HG03520 (cell line): Measurements from ENCODE around the gene DENND5A.
A peak's percentile ranks its signal among the peaks of the same experiment; 100 is the strongest.

Experiments used
- ATAC-seq: cut with Tn5 transposase; IDR thresholded peaks from one replicate; pipeline ENCODE4 v1.9.1; 2021; ENCODE audit warnings: mild to moderate bottlenecking, moderate library complexity; ENCODE audit not compliant: unreplicated experiment

The DENND5A gene

DNA sequence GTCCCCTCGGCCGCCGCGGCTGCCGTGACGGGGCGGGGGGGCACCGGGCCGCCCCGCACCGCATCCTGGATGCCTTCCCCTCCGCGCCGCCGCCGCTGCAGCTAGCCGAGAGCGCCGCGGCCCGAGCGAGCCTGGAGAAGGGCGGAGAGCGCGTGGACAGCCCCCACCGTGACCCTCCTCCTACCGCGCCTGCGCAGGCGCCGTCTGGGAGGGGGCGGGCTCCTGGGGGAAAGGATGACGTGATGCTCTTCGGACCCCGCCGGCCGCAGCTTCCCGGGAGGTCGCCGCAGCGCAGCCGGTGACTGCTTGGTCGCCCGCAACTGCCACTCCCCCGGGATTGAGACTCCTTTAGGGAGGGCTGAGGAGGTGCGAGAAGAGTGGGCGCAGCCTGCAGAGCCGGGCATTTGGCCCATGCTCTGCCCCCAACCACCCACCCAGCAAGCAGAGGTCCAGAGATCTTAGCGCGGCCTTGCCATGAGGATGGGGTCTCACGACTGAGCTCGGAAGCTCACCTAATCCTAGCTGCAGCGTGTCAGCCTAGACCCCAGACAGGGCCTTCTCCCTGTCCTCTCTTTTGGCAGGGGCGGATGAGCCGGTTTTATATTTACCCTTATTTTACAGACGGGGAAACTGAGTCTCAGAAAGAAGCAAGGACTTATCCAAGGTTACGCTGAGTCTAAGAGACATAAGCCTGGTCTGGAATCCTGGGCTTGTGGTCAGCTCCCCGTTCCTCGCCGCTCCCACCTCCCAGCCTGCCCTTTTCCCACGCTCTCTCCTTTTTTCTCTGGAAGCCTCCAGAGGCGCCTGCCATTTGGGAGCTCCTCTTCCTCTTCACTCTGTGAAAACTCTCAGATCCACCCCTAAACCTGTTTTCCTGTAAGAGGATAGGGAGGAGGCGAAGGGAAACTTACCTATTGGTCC, at the start of gene DENND5A:
Gene DENND5A, minus strand, starts transcription at position 140 of the 921 bp plus-strand sequence. CDS start 281 bp downstream, outside the sequence.
- ATAC-seq = peak; percentile 33

DNA sequence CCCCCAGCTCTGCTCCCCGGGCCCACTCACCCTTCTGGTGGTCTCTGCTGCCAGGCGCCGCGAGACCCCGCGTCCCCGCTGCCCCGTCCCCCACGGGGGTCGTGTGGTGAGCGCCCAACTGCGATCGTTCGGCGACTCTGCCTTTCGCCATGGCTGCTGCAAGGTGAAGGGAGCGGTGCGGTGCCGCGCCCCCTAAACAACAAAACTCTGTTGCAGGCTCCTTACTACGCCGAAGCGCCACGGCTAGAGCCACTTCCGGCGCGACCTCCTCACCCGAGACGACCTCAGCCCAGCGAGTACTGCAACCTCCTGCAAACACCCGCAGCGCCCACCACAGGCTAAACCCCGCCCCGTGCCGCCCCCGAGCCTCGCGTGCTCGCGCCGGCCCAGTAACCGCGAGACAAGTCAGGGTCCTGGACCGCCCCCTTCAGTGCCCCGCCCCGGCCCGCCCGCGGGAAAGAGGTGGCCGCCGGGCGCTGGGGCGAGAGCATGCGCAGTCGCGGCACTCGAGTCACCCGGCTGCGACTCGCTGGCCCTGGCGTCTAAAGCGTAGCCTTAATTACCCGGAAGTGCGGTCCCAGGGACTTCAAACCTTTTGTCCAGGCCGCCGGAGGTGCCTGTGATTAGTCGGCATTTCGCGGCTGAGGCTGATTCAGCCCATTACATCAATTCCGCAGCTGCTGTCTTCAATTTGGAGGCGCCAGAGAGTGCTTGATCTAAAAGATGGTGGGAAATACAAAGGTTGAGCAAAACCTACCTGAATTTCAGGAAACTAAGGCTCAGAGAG, 49.3 kb upstream of the DENND5A start, which contains the start of gene TMEM41B:
Gene TMEM41B, minus strand, starts transcription at position 303 of the 787 bp plus-strand sequence. Its CDS starts 152 bp downstream, at position 151.
- ATAC-seq = peak; percentile 97

DNA sequence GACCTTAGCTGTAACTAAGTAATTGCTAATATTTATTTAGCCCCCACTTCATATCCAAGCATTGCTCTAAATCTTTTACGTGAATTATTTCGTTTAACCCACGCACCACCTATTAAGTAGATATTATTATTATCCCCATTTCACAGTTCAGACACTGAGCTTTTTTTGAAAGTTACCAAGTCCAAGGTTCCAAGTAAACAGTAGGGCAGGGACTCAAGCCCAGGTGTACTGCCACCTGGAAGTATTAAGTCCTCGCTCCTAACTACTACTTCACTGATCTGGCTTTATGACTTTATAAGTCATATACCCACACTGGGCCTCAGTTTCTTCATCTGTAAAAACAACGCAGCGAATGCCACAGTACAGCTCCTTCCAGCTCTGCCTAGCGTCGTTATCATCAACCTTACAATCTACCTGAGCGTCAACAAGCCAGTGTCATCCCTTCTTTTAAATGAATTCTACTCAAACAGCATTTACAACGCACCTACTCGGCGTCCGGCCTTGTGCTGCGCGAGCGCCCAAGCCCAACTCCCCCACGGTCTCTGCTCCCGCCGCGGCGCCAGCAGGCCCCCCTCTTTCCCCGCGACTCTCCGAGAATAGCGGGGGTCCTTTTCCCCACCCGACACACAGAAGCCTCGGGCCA, 48.6 kb upstream of the DENND5A start:
- ATAC-seq = peak; percentile 7

DNA sequence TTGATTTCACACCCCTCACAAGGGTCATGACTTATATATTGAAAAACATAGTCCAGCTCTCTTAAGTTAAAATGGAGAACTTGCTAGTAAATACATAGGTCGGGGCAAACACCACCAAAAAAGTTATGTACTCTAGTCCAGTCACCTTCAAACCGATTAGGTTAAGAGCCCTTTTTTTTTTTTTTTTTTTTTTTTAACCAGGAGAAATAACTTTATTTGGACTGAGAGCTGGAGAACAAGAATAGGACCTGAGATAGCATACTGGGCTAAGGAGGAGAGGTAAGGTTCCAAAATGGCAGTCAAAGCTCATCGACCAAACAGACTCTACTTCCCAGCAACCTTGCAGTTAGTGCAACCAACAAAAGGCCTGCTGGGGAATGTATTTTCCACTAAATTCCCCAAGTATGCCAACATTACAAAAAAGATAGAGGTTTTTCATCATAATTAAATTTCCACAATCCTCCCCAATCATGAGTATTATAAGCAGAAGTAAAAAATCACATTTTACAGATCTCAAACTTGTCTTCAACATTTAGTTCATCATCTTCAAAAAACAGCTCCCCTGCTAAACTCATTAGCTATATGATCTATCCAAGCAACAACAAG, 45.4 kb upstream of the DENND5A start:
- ATAC-seq = no peak

DNA sequence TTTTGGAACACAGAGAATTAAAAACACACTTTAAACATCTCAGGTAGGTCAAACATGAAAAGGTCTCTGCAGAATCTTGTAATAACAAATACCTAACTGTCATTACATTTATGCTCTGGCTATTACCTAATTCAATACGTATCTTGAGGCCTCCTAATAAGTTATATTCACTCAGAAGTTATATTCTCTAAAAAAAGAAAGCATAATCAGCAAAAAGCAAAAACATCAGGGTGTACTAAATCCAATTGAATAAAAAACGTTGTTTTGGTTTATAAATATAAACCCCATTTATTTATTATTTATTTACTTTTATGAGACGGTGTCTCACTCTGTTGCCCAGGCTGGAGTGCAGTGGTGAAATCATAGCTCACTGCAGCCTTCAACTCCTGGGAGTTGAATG, 39.0 kb upstream of the DENND5A start:
- no peak for ATAC-seq

DNA sequence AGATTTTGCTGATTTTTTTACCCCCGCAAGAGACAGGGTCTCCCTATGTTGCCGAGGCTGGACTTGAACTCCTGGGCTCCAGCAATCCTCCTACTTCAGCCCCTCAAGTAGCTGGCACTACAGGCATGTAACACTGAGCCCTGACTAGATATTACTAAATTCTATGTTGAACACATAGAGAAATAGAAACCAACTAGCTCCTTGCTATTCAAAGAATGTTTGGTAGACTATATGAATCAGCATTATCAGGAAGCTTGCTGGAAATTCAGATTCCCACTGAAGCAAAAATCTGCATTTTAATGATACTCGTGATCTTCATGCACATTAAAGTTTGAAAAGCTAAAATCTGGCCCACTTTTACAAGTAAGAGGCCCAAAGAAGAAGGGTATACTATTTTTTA, 37.3 kb upstream of the DENND5A start:
- no peak for ATAC-seq

DNA sequence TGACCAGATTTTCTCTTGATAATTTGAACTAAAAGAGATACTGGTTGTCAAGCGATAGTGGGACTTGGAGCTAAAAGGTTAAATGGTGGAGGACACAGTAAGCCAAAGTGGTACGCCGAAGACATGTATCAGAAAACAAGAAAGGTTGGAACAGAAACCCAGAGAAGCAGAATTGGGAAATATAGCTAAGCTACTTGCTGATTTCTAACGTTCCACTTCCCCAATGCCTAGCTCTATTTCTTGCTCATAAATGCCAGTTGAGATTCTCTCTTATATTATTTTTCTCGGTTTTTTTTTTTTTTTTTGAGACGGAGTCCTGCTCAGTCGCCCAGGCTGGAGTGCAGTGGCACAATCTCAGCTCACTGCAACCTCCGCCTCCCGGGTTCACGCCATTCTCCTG, 36.6 kb upstream of the DENND5A start:
- ATAC-seq = no peak

DNA sequence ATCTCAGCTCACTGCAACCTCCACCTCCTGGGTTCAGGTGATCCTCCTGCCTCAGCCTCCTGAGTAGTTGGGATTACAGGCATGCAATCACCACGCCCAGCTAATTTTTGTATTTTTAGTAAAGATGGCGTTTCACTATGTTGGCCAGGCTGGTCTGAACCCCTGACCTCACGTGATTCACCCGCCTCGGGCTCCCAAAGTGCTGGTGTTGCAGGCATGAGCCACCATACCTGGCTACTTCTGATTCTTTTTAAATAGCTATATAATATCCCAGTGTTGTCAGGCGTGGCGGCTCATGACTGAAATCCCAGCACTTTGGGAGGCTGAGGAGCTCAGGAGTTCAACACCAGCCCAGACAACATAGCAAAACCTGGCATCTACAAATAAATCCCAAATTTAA, 28.5 kb upstream of the DENND5A start:
- ATAC-seq = no peak

DNA sequence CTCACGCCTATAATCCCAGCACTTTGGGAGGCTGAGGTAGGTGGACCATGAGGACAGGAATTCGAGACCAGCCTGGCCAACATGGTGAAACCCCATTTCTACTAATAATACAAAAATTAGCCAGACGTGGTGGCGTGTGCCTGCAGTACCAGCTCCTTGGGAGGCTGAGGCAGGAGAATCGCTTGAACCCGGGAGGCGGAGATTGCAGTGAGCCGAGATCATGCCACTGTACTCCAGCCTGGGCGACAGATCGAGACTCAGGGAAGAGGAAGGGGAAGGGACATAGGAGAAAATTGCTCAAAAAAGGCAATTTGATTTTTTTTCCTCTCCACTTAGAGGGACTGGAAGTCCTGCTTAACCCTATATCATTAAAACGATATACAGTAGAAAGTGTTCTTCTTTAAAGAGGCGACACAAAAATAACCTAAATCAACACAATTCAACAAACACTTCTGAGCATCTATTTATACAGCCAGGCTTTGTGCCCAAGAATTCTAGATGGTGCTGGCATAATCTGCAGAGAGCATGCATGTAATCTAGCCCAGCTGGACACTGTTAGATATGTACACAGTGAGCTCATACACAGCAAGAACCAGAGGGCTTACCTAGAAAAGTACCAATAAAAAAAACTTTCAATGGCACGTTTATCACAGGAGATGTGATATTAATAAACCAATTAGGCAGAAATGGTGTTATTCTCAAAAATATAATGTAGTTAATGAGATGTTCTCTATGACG, 20.9 kb upstream of the DENND5A start:
- ATAC-seq = no peak

DNA sequence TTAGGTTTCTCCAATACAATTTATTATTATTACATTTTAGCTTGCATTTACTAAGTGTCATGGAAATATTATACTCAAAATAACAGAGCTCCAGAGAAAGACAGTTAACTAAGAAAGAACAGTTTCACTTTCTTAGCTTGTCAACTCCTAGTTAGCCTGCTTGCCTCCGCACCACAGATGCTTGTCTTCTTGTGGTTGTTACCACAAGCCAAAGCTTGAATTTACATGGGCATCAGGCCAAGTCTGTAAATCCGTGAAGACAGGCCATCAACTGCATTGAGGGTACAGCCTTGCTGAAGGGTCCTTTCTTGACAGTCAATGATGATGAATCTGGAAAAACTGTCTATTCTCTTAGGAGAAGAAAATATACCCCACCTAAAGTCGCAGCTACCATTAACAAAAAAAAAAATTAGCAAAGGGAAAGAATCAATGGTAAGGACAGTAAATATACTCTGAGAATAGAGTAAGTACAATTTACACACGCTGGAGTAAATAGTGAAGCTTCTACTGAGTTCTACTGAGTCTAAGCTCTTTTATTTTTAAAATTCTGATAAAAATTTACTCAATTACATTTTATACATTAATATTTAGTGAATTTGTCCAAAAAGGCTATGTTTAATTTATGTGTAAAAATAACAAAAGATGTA, 15.6 kb upstream of the DENND5A start:
- ATAC-seq = no peak

DNA sequence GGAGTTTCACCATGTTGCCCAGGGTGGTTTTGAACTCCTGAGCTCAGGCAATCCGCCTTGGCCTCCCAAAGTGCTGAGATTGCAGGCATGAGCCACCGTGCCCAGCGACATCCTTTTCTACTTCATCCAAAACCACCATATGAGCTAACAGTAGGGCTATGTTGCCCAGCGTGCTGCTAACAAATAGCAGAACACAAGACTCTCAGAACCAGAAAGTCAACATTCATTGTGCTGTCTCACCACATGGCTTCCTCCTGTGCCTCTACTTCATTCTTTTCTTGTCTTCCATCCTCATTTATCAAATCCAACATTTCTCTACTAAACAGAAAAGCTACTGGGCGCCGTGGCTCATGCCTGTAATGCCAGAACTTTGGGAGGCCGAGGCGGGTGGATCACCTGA, 12.0 kb upstream of the DENND5A start:
- no peak for ATAC-seq

DNA sequence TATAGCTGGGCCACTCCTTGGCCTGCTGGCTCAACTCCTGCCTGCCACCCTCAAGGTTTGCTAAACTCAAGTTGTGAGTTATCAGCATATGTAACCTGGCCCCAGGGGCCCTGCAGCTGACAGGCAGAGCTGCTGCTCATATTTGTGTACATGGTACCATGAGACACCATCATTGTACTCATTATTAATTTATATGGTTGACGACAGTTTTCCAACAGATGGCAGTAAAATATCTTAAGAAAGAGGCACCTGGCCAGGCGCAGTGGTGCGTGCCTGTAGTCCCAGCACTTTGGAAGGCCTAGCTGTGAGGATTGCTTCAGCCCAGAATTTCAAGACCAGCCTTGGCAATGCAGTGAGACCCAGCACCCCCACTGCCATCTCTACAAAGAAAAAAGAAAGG, 11.4 kb upstream of the DENND5A start:
- no peak for ATAC-seq

DNA sequence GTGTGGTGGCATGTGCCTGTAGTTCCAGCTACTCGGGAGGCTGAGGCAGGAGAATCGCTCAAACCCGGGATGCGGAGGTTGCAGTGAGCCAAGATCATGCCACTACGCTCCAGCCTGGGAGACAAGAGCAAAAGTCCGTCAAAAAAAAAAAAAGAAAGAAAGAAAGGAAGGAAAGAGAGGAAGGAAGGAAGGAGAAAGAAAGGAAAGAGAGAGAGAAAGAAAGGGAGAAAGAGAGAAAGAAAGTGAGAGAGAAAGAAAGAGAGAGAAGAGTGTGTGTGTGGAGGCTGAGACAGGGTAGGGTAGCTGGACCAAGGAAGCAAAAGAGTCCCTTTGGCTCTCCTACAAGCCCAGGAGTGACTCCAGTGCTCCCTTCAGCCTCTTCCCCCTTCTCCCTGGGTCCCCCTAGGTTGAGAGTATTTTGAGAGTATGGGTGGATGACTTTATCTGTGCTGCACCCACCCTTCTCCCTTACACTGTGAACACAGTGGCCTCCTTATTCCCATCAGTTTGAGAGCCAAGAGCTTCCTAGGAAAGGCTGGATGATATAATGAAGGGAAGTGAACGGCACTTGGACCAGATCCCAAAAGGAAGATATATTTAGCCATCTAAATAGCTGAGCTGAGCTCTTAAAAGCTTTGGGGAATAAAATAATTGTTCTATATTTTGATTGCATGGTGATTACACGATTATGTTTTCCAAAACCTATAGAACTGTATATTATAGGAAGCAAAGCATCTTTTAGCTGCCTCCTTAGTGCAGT, 9.5 kb upstream of the DENND5A start:
- ATAC-seq = no peak

DNA sequence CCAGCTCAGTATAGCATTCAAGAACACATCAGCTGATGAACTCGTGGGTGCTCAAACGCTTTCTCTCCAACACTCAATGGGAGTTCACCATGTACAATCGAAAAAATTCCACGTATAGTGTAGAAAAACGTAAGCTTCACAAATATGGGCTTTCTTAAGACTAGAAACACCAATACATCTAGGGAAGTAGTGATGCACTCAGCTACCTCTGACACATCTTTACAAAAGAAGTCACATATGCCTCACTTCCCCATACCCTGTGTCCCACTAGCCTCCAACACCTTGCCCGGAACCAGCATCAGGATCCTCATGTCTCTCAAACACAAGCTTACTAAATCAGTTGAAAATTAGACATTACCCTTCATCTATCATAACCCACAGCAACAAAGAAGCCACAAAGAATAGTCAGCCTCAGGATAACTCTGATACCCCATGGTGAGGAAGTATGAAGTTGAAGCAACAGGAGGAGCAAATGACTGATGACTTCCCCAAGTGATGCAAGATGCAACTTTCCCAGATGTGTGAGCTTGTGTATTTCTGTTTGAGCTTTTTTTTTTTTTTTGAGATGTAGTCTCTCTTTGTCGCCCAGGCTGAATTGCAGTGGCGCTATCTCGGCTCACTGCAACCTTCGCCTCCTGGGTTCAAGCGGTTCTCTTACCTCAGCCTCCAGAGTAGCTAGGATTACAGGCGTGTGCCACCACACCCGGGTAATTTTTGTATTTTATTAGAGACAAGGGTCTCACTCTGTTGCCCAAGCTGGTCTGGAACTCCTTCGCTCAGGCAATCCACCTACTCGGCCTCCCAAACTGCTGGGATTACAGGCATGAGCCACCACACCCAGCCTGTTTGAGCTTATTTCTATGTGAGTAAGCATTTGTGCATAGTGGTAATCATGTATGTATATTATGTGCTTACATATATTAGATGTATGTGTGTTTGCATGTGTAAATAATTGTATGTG, 8.5 kb upstream of the DENND5A start:
- ATAC-seq = no peak

DNA sequence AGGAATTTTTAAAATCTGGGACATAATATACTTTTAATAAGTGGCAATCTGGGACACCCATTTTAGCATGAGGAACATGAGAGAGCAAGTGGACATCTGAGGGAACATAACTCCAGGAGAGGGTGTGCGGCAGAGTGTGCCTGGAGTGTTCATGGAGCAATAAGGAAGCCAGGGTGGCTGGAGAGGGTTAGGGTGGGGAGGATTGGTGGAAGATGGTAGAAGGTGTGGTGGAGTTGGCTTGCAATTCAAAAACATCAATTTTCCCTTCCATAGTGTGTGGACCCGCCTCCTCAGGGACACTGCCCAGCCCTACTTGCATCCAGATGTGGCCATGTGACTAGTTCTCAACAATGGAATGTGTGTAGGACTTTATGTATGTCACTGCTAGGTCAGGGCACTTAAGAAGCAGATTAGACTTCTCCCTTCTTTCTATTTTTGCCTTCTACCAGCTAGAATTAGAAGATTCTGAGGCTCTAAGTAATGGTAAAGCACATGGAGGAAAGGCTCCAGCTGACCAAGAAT, 4.4 kb upstream of the DENND5A start:
- no peak for ATAC-seq

DNA sequence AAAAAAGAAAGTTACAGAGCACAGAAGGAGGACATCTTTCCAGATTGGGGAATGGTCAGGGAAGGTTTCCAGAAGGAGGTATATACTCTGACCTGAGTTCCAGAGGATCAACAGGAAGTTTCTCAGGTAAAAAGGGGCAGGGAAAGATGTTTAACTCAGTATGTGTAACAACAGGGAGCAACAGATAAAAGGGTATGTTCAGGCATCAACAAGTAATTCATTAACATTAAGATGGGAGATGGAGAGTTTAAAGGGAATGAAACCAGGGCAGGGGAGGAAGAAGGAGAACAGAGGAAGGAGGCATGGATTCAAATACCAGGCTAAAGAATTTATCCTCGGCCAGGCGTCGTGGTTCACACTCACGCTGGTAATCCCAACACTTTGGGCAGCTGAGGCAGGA, 2.5 kb upstream of the DENND5A start:
- no peak for ATAC-seq

DNA sequence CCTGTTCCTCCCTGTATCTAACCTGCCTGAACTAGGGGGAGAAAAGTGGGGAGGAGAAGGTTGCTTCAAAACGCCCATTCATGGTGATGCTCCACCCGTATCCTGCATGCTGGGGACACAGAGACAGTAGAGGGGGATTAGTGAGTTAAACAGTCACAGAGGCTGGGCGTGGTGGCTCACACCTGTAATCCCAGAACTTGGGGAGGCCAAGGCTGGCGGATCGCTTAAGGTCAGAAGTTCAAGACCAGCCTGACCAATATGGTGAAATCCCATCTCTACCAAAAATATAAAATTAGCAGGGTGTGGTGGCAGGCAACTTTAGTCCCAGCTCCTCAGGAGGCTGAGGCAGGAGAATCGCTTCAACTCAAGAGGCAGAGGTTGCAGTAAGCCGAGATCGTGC, 1.8 kb upstream of the DENND5A start:
- ATAC-seq = no peak
